Measurements from ENCODE around the gene KRT74. TPM values are rescaled to one million over a fixed set of nuclear protein-coding genes. Genes with fewer than 3 reads are reported as not detected.

The KRT74 gene
- total RNA-seq, 3 donors from 2014 or later = not detected

DNA sequence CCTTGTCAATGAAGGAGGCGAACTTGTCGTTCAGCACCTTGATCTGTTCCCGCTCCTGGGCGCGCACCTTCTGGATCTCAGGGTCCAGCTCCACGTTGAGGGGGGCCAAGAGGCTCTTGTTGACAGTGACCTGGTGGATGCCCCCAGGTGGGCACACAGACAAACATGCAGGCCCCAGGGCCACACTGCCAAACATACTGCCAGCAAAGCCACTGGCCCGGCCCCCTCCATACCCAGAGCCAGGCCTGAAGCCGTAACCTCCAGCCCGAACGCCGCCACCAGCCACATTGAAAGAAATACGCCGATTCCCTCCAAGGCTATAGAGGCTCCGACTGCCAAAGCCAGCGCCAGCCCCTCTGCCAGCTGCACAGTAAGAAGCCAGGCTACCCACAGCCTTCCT, 337 bp downstream of the KRT74 start:
- ATAC-seq (no peak), DNase-seq (no peak)
- Mint-ChIP-seq H3K4me1 (ENCODE audit: low read depth) (no peaks in the 10 kb centered on the region), H3K36me3 (ENCODE audit: insufficient read depth) (no peaks in the 10 kb centered on the region), H3K27me3 (ENCODE audit: low read depth) (peaks cover 2% of the 10 kb centered on the region), H3K4me3 (no peak overlapping the region), H3K9me3 (no peaks in the 10 kb centered on the region)

DNA sequence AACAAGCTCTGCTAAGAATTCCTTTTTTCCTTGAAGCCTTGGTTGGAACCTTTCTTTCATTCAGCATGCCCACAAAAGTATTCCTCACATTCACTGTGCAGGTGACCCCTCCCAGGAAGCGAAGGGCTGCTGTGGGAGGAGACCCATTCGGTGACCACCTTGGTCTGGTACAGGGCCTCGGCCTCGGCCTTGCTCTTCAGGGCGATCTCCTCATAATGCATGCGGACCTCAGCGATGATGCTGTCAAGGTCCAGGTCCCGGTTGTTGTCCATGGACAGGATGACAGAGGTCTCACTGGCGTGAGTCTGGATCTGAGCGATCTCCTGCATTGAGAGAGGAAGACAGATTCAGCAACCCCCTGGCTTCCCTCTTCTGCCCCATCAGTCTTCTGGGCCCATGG, 3.1 kb downstream of the KRT74 start:
- Mint-ChIP-seq H3K4me1 (ENCODE audit: low read depth) (peaks cover 5% of the 10 kb centered on the region), H3K4me3 (no peak overlapping the region), H3K27me3 (ENCODE audit: low read depth) (peaks cover 4% of the 10 kb centered on the region), H3K36me3 (ENCODE audit: insufficient read depth) (no peaks in the 10 kb centered on the region), H3K9me3 (no peaks in the 10 kb centered on the region)
- DNase-seq (no peak), ATAC-seq (no peak)

- H3K27me3 Mint-ChIP-seq (ENCODE audit: low read depth) = peaks cover 10% of the 10 kb centered on the region
- DNase-seq (no peak), ATAC-seq (no peak)
- no peak overlapping the region for H3K4me3 Mint-ChIP-seq
- peaks cover 5% of the 10 kb centered on the region for H3K4me1 Mint-ChIP-seq (ENCODE audit: low read depth)
- no peaks in the 10 kb centered on the region for H3K9me3 Mint-ChIP-seq
- H3K36me3 Mint-ChIP-seq (ENCODE audit: insufficient read depth) = no peaks in the 10 kb centered on the region
Observed at GRCh38 chr12:52568111-52568510, 5.5 kb downstream of the KRT74 start.

DNA sequence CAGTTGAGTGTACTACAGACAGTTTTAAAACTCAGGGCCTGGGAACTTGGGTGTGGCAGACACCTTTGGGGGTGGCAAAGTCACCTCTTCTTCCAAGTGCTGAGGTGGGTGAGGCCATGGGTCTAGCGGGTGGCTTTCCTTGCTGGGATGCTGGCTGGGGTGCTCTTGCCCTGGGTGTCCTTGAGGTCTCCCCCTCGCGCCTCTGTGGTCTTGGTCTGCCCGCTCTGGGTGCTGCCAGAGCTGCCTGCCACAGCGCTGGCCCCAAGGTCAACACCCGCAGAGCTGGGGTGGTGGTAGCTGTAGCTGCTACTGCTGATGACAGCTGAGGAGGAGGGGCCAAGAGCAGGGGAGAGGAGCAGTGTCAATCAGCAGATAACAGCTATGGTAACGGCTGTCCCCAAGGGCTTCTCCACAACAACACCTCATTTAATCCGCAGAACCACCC, 6.8 kb downstream of the KRT74 start:
- no peak overlapping the region for H3K4me3 Mint-ChIP-seq
- peaks cover 5% of the 10 kb centered on the region for H3K4me1 Mint-ChIP-seq (ENCODE audit: low read depth)
- peaks cover 10% of the 10 kb centered on the region for H3K27me3 Mint-ChIP-seq (ENCODE audit: low read depth)
- H3K9me3 Mint-ChIP-seq = no peaks in the 10 kb centered on the region
- ATAC-seq (peak in 1 of 2 donors; percentile 21), DNase-seq (no peak)
- no peaks in the 10 kb centered on the region for H3K36me3 Mint-ChIP-seq (ENCODE audit: insufficient read depth)

DNA sequence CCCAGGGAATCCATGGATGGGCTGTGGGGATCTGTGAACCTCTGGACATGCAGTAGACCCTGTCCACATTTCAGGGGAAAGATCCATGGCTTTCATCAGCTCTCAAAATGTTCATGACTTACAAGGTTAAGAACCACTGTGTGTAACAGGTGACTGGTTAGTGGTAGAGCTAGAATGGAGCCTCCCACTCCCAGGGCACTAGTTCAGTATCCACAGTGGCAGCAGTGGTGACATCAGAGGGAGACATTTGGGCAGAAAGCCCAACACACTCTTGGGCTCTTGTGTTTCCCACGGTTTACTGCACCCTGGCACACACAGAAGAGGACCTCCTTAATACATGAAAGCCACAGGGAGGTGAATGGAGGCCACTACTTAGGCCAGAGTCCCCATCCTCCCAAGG, 9.1 kb downstream of the KRT74 start:
- Mint-ChIP-seq H3K9me3 (no peaks in the 10 kb centered on the region), H3K27me3 (ENCODE audit: low read depth) (peaks cover 12% of the 10 kb centered on the region), H3K36me3 (ENCODE audit: insufficient read depth) (no peaks in the 10 kb centered on the region), H3K4me3 (no peak overlapping the region), H3K4me1 (ENCODE audit: low read depth) (peaks cover 6% of the 10 kb centered on the region)
- DNase-seq (no peak), ATAC-seq (no peak)

DNA sequence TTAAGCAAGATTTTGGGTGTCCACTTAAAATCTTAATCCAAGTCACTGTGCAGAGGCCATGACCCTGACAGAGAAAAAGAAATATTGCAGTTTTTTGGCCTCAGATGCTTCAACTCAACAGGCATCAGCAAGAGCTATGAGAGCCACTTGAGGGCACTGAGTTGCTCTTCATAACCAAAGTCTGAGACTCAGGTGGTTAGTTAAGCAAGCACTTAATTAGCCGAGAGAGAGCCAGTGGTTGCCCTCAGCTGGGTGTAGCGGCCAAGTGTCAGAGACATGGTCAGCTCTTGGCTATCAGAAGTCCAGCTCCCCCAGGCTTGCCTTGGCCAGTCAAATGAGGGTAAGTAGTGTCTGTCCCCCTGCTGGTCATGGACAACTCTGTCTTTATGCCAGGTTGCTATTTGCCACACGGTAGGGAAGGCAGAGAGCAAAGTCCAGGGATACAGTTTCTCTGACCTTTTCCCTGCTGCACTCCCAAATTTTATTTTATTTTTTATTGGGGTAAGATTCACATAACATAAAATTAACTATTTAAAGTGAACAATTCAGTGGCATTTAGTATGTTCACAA, 11.7 kb downstream of the KRT74 start:
- Mint-ChIP-seq H3K27me3 (ENCODE audit: low read depth) (peaks cover 18% of the 10 kb centered on the region), H3K36me3 (ENCODE audit: insufficient read depth) (no peaks in the 10 kb centered on the region), H3K4me3 (no peak overlapping the region), H3K9me3 (no peaks in the 10 kb centered on the region), H3K4me1 (ENCODE audit: low read depth) (peaks cover 18% of the 10 kb centered on the region)
- no peak for ATAC-seq
- no peak for DNase-seq

- Mint-ChIP-seq H3K4me3 (no peak overlapping the region), H3K27me3 (ENCODE audit: low read depth) (peaks cover 14% of the 10 kb centered on the region), H3K9me3 (no peaks in the 10 kb centered on the region), H3K4me1 (ENCODE audit: low read depth) (peaks cover 28% of the 10 kb centered on the region), H3K36me3 (ENCODE audit: insufficient read depth) (no peaks in the 10 kb centered on the region)
- DNase-seq = no peak
- ATAC-seq = no peak
Observed at GRCh38 chr12:52559979-52560378, 13.7 kb downstream of the KRT74 start.

DNA sequence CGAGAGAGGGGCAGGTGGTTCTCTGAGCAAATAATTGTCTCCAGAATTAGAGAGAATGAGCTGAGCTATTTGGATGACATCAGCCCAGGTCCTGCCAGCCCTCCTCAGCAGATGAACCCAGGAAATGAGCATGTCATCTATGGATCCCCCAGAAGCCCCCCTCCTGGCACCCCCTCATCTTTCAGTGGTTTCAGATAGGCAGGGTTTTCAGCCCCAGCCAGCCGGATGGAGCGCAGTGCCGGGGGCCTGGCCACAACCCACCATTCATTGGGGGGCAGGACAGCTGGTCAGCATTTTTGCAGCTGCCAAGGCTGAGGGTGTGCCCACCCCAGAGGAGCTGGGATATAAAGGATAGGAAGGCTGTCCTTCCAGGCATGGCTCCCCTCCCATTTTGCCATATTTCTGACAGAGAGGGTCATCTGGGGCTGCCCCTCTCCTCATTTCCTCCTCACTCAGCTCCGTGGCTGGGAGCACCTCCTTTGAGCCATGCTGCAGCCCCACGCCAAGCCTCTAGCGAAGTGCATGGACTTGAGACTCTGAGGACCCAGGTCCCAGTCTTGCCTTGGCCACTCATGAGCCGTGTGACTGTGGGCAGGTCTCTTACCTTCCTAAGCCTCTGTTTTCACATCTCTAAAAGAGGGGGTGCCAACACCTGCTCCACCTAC, 14.7 kb downstream of the KRT74 start:
- ATAC-seq (no peak), DNase-seq (no peak)
- Mint-ChIP-seq H3K9me3 (no peaks in the 10 kb centered on the region), H3K4me1 (ENCODE audit: low read depth) (peaks cover 29% of the 10 kb centered on the region), H3K4me3 (no peak overlapping the region), H3K27me3 (ENCODE audit: low read depth) (peaks cover 14% of the 10 kb centered on the region), H3K36me3 (ENCODE audit: insufficient read depth) (no peaks in the 10 kb centered on the region)

GRCh38 chr12:52557476-52557875, 16.2 kb downstream of the KRT74 start:
- DNase-seq (no peak), ATAC-seq (no peak)
- no peak overlapping the region for H3K4me3 Mint-ChIP-seq
- H3K4me1 Mint-ChIP-seq (ENCODE audit: low read depth) = peaks cover 29% of the 10 kb centered on the region
- H3K9me3 Mint-ChIP-seq = no peaks in the 10 kb centered on the region
- peaks cover 10% of the 10 kb centered on the region for H3K27me3 Mint-ChIP-seq (ENCODE audit: low read depth)
- H3K36me3 Mint-ChIP-seq (ENCODE audit: insufficient read depth) = no peaks in the 10 kb centered on the region

DNA sequence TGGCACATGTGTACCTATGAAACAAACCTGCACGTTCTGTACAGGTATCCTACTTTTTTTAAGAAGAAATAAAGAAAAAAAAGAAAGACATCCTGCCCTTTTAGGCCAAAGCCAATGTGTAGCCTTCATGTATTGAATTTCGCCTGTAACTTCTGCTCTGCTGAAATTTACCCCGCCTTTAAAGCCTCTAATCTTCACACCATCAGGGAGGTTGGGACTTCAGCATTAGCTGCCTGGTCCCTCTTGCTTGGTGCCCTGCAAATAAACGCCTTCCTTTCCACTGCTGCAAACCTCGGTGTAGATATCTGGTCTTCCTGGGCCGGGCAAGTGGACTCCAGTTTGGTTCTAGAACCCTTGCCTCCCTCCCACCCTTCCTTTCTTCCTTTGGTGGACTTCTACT, 18.1 kb downstream of the KRT74 start:
- Mint-ChIP-seq H3K36me3 (ENCODE audit: insufficient read depth) (no peaks in the 10 kb centered on the region), H3K9me3 (no peaks in the 10 kb centered on the region), H3K4me3 (no peak overlapping the region), H3K4me1 (ENCODE audit: low read depth) (peaks cover 29% of the 10 kb centered on the region), H3K27me3 (ENCODE audit: low read depth) (peaks cover 12% of the 10 kb centered on the region)
- DNase-seq = no peak
- no peak for ATAC-seq

DNA sequence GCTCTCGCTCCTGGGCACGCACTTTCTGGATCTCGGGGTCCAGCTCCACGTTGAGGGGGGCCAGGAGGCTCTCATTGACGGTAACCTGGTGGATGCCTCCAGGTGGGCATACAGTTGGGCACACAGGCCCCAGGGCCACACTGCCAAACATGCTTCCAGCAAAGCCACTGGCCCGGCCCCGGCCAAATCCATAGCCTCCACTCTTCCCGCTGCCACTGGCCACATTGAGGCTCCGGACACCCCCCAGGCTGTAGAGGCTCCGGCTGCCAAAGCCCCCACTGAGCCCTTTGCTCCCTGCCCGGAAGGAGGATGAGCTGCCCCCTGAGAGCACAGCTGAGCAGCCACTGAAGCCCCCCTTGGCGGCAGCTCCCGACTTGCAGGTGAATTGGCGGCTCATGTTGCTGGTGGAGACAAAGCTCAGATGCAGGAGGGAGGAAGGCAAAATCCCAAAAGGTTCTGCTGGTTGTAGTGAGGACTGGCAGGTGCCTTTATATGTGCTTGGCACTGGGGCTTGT, 20.9 kb downstream of the KRT74 start, which contains the start of gene KRT71:
Gene KRT71, minus strand, starts transcription at position 465 of the 515 bp plus-strand sequence. Its CDS starts 68 bp downstream, at position 397.
- ATAC-seq = no peak
- H3K9me3 Mint-ChIP-seq = no peaks in the 10 kb centered on the region
- H3K27me3 Mint-ChIP-seq (ENCODE audit: low read depth) = peaks cover 3% of the 10 kb centered on the region
- no peak for DNase-seq
- peaks cover 16% of the 10 kb centered on the region for H3K4me1 Mint-ChIP-seq (ENCODE audit: low read depth)
- H3K36me3 Mint-ChIP-seq (ENCODE audit: insufficient read depth) = no peaks in the 10 kb centered on the region
- H3K4me3 Mint-ChIP-seq = no peak within 1 kb of the TSS

GRCh38 chr12:52552055-52552454, 21.6 kb downstream of the KRT74 start:
- ATAC-seq (no peak), DNase-seq (no peak)
- Mint-ChIP-seq H3K27me3 (ENCODE audit: low read depth) (peaks cover 4% of the 10 kb centered on the region), H3K9me3 (no peaks in the 10 kb centered on the region), H3K4me3 (no peak overlapping the region), H3K4me1 (ENCODE audit: low read depth) (peaks cover 13% of the 10 kb centered on the region), H3K36me3 (ENCODE audit: insufficient read depth) (no peaks in the 10 kb centered on the region)

- no peak for DNase-seq
- peaks cover 11% of the 10 kb centered on the region for H3K4me1 Mint-ChIP-seq (ENCODE audit: low read depth)
- H3K27me3 Mint-ChIP-seq (ENCODE audit: low read depth) = peaks cover 6% of the 10 kb centered on the region
- H3K9me3 Mint-ChIP-seq = no peaks in the 10 kb centered on the region
- no peak for ATAC-seq
- no peaks in the 10 kb centered on the region for H3K36me3 Mint-ChIP-seq (ENCODE audit: insufficient read depth)
- H3K4me3 Mint-ChIP-seq = no peak overlapping the region
Observed at GRCh38 chr12:52551216-52551865, 22.3 kb downstream of the KRT74 start.

GRCh38 chr12:52546126-52546525, 27.5 kb downstream of the KRT74 start:
- DNase-seq (no peak), ATAC-seq (no peak)
- no peaks in the 10 kb centered on the region for H3K4me1 Mint-ChIP-seq (ENCODE audit: low read depth)

More at GRCh38 chr12:52546126-52546525, 27.5 kb downstream of the KRT74 start:
- no peaks in the 10 kb centered on the region for H3K9me3 Mint-ChIP-seq
- peaks cover 6% of the 10 kb centered on the region for H3K27me3 Mint-ChIP-seq (ENCODE audit: low read depth)
- H3K4me3 Mint-ChIP-seq = no peak overlapping the region
- H3K36me3 Mint-ChIP-seq (ENCODE audit: insufficient read depth) = no peaks in the 10 kb centered on the region

Data from activated T-cell treated with anti-CD3 and anti-CD28 coated beads, Interleukin-2, amount 50 U/mL, for 4 hours (primary cell).